Chondrocyte (in vitro differentiated cells): ENCODE results near the gene CNPY1. TPM values are rescaled to one million over a fixed set of nuclear protein-coding genes. Genes with fewer than 3 reads are reported as not detected.

Experiments
- DNase-seq: peaks from one replicate; pipeline ENCODE4 v3.0.0; 2021; ENCODE audit warnings: mixed read lengths, low spot score
- H3K27ac Mint-ChIP-seq: one replicate; pipeline ENCODE4 v1.8.0; 2021; ENCODE audit warnings: mild to moderate bottlenecking, moderate library complexity, mixed read lengths; ENCODE audit not compliant: unreplicated experiment
- H3K27me3 Mint-ChIP-seq: 2 replicates; pipeline ENCODE4 v1.8.0; 2021; ENCODE audit warnings: low read depth, mixed read lengths
- H3K36me3 Mint-ChIP-seq: 2 replicates; pipeline ENCODE4 v1.8.0; 2021; ENCODE audit warnings: low read depth, mixed read lengths
- H3K4me1 Mint-ChIP-seq: 2 replicates; pipeline ENCODE4 v1.8.0; 2021; ENCODE audit warnings: low read depth, mild to moderate bottlenecking, mixed read lengths
- H3K4me3 Mint-ChIP-seq: one replicate; pipeline ENCODE4 v1.8.0; 2021; ENCODE audit warnings: mild to moderate bottlenecking, moderate library complexity, mixed read lengths; ENCODE audit not compliant: unreplicated experiment
- H3K9me3 Mint-ChIP-seq: 2 replicates; pipeline ENCODE4 v1.8.0; 2021; ENCODE audit warnings: low read depth, mixed read lengths
- CTCF ChIP-seq: fragments of 200-600 bp; sonication (generic); IDR thresholded peaks from 2 replicates; pipeline ENCODE4 v1.5.0; 2021; ENCODE audit warnings: antibody characterized with exemption, mild to moderate bottlenecking, moderate library complexity
- total RNA-seq: library from RNA; stranded (reverse); gene quantifications from 3 replicates; pipeline ENCODE4 v1.2.1, GENCODE V29; 2021

Gene CNPY1
- total RNA-seq, 1 donor from 2014 or later, result not detected

GRCh38 chr7:155467846-155468784 is 78.2 kb downstream of the CNPY1 start:
- Mint-ChIP-seq H3K4me1 (peaks cover 21% of the 10 kb centered on the region), H3K4me3 (peak overlapping the region; percentile 44), H3K9me3 (no peaks in the 10 kb centered on the region), H3K36me3 (no peaks in the 10 kb centered on the region), H3K27ac (no peak overlapping the region), H3K27me3 (peaks cover 66% of the 10 kb centered on the region)
- DNase-seq, result no peak
- no peak for TF ChIP-seq CTCF

- peaks cover 70% of the 10 kb centered on the region for H3K27me3 Mint-ChIP-seq
- no peak overlapping the region for H3K27ac Mint-ChIP-seq
- H3K4me3 Mint-ChIP-seq, result no peak overlapping the region
- no peaks in the 10 kb centered on the region for H3K9me3 Mint-ChIP-seq
- DNase-seq, result no peak
- H3K36me3 Mint-ChIP-seq, result no peaks in the 10 kb centered on the region
- peaks cover 11% of the 10 kb centered on the region for H3K4me1 Mint-ChIP-seq
- TF ChIP-seq CTCF, result peak; percentile 30
Observed at GRCh38 chr7:155466814-155467733, 79.3 kb downstream of the CNPY1 start.

- Mint-ChIP-seq H3K27ac (no peak overlapping the region), H3K4me1 (peaks cover 7% of the 10 kb centered on the region), H3K9me3 (no peaks in the 10 kb centered on the region), H3K27me3 (peaks cover 73% of the 10 kb centered on the region), H3K36me3 (no peaks in the 10 kb centered on the region), H3K4me3 (no peak overlapping the region)
- no peak for TF ChIP-seq CTCF
- DNase-seq, result no peak
Observed at GRCh38 chr7:155466142-155466813, 80.1 kb downstream of the CNPY1 start.

GRCh38 chr7:155465761-155466141 is 80.6 kb downstream of the CNPY1 start:
- Mint-ChIP-seq H3K4me3 (no peak overlapping the region), H3K36me3 (no peaks in the 10 kb centered on the region), H3K4me1 (peaks cover 4% of the 10 kb centered on the region), H3K9me3 (no peaks in the 10 kb centered on the region), H3K27ac (no peak overlapping the region), H3K27me3 (peaks cover 74% of the 10 kb centered on the region)
- TF ChIP-seq CTCF, result no peak
- DNase-seq, result no peak
